HG03064 (cell line): Measurements from ENCODE around the gene TGM5.
"Not testable (repeated sequence)": the region's sequence is repeated elsewhere in the genome, so short reads cannot be mapped to it uniquely, and the experiment has no call there.

ENCODE experiments used
- ATAC-seq: cut with Tn5 transposase; IDR thresholded peaks from one replicate; pipeline ENCODE4 v1.9.1; 2021; ENCODE audit warnings: low read depth; ENCODE audit not compliant: unreplicated experiment

Gene TGM5

GRCh38 chr15:43266834-43267233 lies at the start of gene TGM5:
Gene TGM5 (minus strand): TSS chr15:43266928. CDS start chr15:43266849, 79 bp downstream.
- ATAC-seq, result no peak

GRCh38 chr15:43314171-43314570 lies 47.4 kb upstream of the TGM5 start:
- no peak for ATAC-seq

- ATAC-seq, result no peak
Observed at GRCh38 chr15:43312378-43312777, 45.6 kb upstream of the TGM5 start.

GRCh38 chr15:43302205-43302817 lies 35.6 kb upstream of the TGM5 start, which contains the start of gene TGM7:
Gene TGM7 (minus strand): TSS chr15:43302255.
- ATAC-seq, result no peak

GRCh38 chr15:43299884-43300283 lies 33.2 kb upstream of the TGM5 start:
- no peak for ATAC-seq

- ATAC-seq, result no peak
Observed at GRCh38 chr15:43299411-43299810, 32.7 kb upstream of the TGM5 start.

- no peak for ATAC-seq
Observed at GRCh38 chr15:43294091-43294706, 27.5 kb upstream of the TGM5 start.

GRCh38 chr15:43293432-43293831 lies 26.7 kb upstream of the TGM5 start:
- no peak for ATAC-seq

- ATAC-seq, result no peak
Observed at GRCh38 chr15:43292375-43293078, 25.8 kb upstream of the TGM5 start.

GRCh38 chr15:43289656-43290055 lies 22.9 kb upstream of the TGM5 start:
- not testable (repeated sequence) for ATAC-seq

GRCh38 chr15:43287254-43287653 lies 20.5 kb upstream of the TGM5 start:
- no peak for ATAC-seq

GRCh38 chr15:43286074-43286473 lies 19.3 kb upstream of the TGM5 start:
- ATAC-seq, result no peak

- no peak for ATAC-seq
Observed at GRCh38 chr15:43285609-43286037, 18.9 kb upstream of the TGM5 start.

GRCh38 chr15:43283526-43283925 lies 16.8 kb upstream of the TGM5 start:
- no peak for ATAC-seq

- no peak for ATAC-seq
Observed at GRCh38 chr15:43281926-43282602, 15.3 kb upstream of the TGM5 start.

- ATAC-seq, result no peak
Observed at GRCh38 chr15:43280996-43281395, 14.3 kb upstream of the TGM5 start.

- no peak for ATAC-seq
Observed at GRCh38 chr15:43279496-43279895, 12.8 kb upstream of the TGM5 start.

- no peak for ATAC-seq
Observed at GRCh38 chr15:43278869-43279268, 12.1 kb upstream of the TGM5 start.

- no peak for ATAC-seq
Observed at GRCh38 chr15:43277901-43278300, 11.2 kb upstream of the TGM5 start.

GRCh38 chr15:43277231-43277823 lies 10.6 kb upstream of the TGM5 start:
- ATAC-seq, result no peak
